ENCODE data around the gene MYO10. TPM values are rescaled to one million over a fixed set of nuclear protein-coding genes. Genes with fewer than 3 reads are reported as not detected.
A peak's percentile ranks its signal among the peaks of the same experiment; 100 is the strongest.

Gene MYO10
- total RNA-seq, 4 donors from 2014 or later, result 34.7 to 122 (median 71.2) TPM

DNA sequence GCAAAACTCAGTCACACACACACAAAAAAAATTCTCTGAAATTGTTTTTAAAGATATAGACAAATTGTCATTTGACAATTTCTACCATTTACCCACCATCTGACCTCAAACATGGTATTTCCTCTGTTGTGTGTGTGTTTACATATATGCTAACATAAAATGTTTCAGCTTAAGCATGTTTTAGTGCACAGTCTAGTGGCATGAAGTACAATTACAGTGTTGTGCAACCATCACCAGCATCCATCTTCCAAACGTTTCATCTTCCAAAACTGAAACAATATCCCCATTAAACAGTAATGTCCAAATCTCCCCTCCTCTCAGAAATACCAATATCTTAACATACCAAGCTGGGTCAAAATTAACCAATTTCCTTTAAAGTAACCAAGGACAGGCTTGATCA is 65.2 kb downstream of the MYO10 start:
- Histone ChIP-seq H3K27ac (peak overlapping the region in 2 of 4 donors; percentile 30 to 40), H3K36me3 (peaks cover 0 to 4% (median 0%) of the 10 kb centered on the region in 3 donors), H3K9me3 (no peaks in the 10 kb centered on the region), H3K27me3 (no peaks in the 10 kb centered on the region), H3K4me1 (peaks cover 0 to 14% (median 0%) of the 10 kb centered on the region in 4 donors), H3K4me3 (no peak overlapping the region)
- DNase-seq, result no peak
- TF ChIP-seq POLR2A (IDR thresholded peaks at IDR 0.05), result no peak
- TF ChIP-seq, protein P1, sequence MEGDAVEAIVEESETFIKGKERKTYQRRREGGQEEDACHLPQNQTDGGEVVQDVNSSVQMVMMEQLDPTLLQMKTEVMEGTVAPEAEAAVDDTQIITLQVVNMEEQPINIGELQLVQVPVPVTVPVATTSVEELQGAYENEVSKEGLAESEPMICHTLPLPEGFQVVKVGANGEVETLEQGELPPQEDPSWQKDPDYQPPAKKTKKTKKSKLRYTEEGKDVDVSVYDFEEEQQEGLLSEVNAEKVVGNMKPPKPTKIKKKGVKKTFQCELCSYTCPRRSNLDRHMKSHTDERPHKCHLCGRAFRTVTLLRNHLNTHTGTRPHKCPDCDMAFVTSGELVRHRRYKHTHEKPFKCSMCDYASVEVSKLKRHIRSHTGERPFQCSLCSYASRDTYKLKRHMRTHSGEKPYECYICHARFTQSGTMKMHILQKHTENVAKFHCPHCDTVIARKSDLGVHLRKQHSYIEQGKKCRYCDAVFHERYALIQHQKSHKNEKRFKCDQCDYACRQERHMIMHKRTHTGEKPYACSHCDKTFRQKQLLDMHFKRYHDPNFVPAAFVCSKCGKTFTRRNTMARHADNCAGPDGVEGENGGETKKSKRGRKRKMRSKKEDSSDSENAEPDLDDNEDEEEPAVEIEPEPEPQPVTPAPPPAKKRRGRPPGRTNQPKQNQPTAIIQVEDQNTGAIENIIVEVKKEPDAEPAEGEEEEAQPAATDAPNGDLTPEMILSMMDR (IDR thresholded peaks at IDR 0.05), result peak in 1 of 6 experiments; percentile 17

DNA sequence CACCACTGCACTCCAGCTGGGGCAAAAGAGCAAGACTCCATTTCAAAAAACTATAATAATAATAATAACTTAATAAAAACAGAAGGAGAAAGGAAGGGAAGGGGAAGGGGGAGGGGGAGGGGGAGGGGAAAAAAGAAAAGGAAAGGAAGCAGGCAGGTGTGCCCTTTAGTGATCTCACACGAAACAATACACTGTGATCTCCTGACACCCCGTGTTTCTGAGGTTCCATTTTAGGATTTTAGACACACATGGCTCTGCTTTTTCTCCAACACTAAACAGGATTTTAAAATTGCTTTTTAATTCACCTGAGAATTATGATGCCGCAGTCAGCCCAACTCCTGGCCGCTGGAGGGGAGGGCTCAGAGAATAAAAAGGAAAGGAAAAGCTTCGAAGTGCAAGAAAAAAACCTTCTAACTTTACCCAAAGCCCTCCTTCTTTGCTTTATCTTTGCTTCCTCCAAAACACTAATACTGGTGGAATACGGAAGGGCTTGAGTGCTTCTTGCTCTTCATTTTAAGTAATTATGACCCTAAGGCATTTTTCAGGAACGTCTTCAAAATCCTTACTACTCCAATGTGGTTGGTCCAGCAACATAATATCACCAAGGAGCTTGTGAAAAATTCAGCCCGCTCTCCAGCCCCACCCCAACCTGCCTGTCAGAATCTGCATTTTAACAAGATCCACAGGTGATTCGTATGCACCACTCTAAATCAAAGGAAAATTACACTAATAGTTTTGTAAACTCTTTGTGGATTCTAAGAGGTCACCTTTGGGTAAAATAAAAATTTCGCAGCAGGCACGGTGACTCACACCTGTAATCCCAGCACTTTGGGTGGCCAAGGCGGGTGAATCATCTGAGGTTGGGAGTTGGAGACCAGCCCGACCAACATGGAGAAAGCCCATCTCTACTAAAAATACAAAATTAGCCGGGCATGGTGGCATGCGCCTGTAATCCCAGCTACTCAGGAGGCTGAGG is 66.0 kb downstream of the MYO10 start:
- H3K27ac ChIP-seq, result peak overlapping the region in 1 of 4 donors; percentile 30
- H3K36me3 ChIP-seq, result peaks cover 0 to 4% (median 0%) of the 10 kb centered on the region in 3 donors
- no peak for TF ChIP-seq POLR2A (IDR thresholded peaks at IDR 0.05)
- TF ChIP-seq, protein P1 (IDR thresholded peaks at IDR 0.05), result no peak
- DNase-seq, result no peak
- H3K9me3 ChIP-seq, result no peaks in the 10 kb centered on the region
- H3K27me3 ChIP-seq, result no peaks in the 10 kb centered on the region
- H3K4me1 ChIP-seq, result peaks cover 0 to 14% (median 0%) of the 10 kb centered on the region in 4 donors
- H3K4me3 ChIP-seq, result no peak overlapping the region

DNA sequence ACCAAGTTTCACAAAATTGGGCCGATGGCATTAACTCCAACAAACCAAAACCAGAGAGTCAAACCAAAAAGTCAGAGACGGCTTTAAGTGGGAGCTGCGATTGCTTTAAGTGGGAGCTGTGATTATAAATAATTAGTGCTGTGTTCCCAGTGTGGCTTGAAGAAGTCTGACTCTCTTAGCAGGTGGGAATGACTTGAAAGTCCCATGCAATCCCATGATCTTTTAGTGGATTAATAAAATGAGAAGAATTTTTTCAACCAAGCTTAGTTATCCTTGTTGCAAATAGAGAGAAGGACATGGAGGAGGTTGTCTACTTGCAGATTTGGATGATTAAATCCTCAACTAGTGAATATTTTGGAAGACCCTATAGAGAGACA is 68.5 kb downstream of the MYO10 start:
- no peak for DNase-seq
- H3K4me3 ChIP-seq, result no peak overlapping the region
- no peaks in the 10 kb centered on the region for H3K9me3 ChIP-seq
- TF ChIP-seq, protein P1 (IDR thresholded peaks at IDR 0.05), result no peak
- TF ChIP-seq POLR2A (IDR thresholded peaks at IDR 0.05), result no peak
- peaks cover 0 to 14% (median 0%) of the 10 kb centered on the region in 4 donors for H3K4me1 ChIP-seq
- no peaks in the 10 kb centered on the region for H3K27me3 ChIP-seq
- H3K36me3 ChIP-seq, result no peaks in the 10 kb centered on the region
- H3K27ac ChIP-seq, result no peak overlapping the region

DNA sequence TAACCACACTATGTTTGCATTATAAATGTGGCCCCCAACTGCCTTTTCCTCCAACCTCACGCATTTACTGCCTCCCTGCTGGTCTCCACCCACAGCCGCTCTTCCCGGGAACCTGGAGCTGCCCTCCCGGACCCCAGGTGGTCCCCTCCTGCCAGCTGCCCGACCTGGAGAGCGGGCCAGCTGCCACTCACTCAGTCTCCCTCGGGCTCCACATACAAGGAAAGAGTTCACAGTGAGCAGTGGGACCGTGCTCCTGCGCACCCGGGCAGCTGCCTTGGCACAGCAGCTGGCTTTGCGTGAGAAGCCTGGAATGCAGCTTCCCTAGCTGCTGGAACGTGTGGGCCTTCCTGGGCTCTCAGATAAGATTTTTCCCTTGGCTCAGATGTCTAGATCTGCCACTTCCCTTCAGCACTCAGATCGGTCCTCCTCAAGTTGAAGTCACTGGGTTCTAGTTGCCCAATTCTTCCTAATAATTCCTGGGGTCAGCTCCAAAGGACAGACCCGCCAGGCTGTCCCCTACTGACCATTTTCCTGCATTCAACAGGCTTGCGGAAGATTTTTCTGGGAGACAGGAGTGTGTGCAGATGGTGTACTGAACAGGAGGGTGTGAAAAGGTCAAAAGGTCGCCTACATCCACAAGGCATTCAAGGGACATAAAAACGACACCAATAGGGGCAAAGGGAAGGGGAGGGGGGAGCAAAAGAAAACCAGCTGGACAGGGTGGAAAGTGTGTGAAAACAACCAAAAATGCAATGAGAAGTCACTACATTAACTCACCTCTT is 69.1 kb downstream of the MYO10 start:
- no peaks in the 10 kb centered on the region for H3K9me3 ChIP-seq
- H3K36me3 ChIP-seq, result no peaks in the 10 kb centered on the region
- no peaks in the 10 kb centered on the region for H3K27me3 ChIP-seq
- TF ChIP-seq, protein P1 (IDR thresholded peaks at IDR 0.05), result no peak
- TF ChIP-seq POLR2A (IDR thresholded peaks at IDR 0.05), result no peak
- peaks cover 0 to 14% (median 0%) of the 10 kb centered on the region in 4 donors for H3K4me1 ChIP-seq
- peak overlapping the region in 1 of 4 donors; percentile 62 for H3K27ac ChIP-seq
- H3K4me3 ChIP-seq, result no peak overlapping the region
- peak in 1 of 3 donors; percentile 52 for DNase-seq

DNA sequence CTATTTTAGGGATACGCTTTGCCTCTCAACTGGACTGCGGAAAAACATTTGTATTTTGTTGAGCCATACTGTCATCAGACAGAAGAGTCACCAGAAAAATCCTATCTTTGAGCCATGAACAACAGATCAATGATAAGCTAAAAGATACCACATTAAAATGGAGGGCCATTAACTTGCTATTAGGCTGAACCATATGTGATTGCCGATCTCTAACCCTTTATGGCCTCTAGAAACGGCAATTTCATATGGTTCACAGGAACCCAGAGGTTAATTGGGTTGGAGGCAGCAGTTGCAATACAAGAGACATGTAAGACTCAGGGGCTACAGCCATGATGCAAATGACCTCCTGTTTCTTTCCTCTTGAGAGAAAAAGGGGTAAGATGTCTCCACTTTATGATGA is 69.8 kb downstream of the MYO10 start:
- no peak overlapping the region for H3K27ac ChIP-seq
- DNase-seq, result no peak
- TF ChIP-seq, protein P1 (IDR thresholded peaks at IDR 0.05), result no peak
- TF ChIP-seq POLR2A (IDR thresholded peaks at IDR 0.05), result no peak

More for the DNA sequence above, 69.8 kb downstream of the MYO10 start:
- H3K4me1 ChIP-seq, result peaks cover 0 to 14% (median 0%) of the 10 kb centered on the region in 4 donors
- H3K9me3 ChIP-seq, result no peaks in the 10 kb centered on the region
- H3K27me3 ChIP-seq, result no peaks in the 10 kb centered on the region
- H3K36me3 ChIP-seq, result no peaks in the 10 kb centered on the region
- H3K4me3 ChIP-seq, result no peak overlapping the region

All from Peyer's patch (tissue), 4 donors.